ENCODE results near the gene MOSPD3.

MOSPD3 gene

DNA sequence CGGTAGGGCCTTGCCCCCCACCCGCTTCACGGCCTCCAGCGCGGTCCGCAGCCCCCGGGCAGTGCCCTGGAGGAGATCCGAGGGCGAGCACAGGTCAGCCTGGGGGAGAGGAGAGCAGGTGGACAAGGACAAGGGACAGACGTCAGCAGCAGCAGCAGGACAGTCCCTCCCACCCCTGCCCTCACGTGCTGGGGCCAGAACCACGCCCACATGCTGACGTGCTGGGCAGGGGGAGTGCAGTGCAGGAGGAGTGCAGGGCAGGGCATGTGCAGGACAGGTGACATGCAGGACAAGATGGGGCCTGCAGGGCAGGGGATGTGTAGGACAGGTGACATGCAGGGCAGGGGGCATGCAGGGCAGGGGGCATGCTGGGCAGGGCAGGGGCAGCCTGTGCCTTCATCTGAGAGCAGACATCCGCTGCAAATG lies 37.1 kb upstream of the MOSPD3 start:
- in situ Hi-C loops (cut with MboI; ENCODE audit: low sequenced_read_pairs) = no loop called here

DNA sequence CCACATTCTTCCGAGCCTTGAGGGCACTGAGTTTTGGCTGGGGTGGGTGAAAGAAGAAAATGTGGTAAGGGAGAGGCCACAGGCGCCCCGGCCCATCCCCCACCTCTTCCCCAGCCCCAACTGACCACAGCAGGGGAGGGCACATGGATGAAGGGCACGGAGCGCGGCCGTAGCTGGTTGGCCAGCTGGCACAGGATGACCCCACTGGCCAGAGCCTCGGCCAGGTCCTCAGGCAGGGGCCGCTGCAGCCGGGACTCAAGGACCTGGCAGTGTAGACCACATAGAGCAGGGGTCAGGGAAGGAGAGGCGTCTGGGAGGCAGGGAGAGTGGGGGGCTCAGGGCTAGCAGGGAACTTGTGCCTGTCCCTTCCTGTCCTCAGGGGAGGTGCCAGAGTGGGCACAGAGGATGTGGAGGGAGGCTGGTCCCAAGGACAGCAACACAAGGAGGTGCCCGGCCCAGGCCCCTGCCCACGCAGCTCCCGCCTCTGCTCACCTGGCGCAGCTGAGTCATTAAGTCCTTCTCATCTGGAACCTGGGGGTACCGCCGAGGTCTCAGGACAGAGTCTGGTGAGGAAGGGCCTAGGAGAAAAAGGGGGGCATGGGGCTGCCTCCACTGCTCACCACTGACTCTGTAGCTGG lies 36.5 kb upstream of the MOSPD3 start:
- in situ Hi-C loops (cut with MboI; ENCODE audit: low sequenced_read_pairs) = no loop called here

DNA sequence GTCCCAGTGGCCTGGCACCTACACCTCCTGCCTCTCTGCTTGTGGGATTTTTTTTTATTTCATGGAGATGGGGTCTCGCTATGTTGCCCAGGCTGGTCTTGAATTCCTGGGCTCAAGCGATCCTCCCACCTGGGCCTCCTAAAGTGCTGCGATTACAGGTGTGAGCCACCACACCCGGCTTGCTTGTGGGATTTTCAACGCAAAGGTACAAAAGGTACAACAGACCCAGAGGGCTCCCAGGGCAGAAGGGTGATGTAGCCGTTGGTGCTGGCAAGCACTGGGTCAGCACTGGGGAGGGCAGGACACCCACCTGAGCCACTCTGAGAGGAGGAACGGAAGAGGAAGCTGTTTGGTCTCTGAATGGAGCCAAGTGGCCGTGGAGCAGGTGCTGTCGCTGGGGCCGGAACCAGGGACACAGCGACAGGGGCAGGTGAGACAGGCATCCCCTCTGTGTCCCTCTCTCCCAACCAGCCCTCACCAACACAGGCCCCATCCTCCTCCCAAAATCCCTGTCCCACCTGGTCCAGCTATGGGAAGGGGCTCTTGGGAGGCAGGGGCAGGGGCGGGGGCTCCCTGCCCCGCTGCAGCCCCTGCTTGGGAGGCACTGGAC lies 35.9 kb upstream of the MOSPD3 start:
- in situ Hi-C loops (cut with MboI; ENCODE audit: low sequenced_read_pairs) = no loop called here

DNA sequence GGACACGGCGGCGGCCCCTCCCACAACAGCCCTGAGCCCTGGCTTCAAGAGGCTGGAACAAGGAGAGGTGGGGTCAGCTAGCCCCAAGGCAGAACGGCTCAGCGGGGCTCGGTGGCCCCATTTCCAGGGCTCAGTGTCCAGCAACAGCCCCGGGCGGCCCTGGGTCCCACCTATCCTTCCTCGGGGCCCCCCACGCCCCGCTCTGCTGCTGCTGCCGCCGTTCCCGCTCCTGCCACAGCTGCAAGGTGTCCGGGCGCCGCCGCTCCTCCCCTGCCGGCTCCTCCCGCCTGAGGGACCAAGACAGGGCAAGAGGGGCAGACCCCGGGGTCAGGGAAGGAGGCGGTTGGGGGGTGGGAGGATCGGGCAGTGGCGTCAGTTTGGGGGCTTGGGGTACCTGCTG lies 35.2 kb upstream of the MOSPD3 start:
- in situ Hi-C loops (cut with MboI; ENCODE audit: low sequenced_read_pairs) = no loop called here

DNA sequence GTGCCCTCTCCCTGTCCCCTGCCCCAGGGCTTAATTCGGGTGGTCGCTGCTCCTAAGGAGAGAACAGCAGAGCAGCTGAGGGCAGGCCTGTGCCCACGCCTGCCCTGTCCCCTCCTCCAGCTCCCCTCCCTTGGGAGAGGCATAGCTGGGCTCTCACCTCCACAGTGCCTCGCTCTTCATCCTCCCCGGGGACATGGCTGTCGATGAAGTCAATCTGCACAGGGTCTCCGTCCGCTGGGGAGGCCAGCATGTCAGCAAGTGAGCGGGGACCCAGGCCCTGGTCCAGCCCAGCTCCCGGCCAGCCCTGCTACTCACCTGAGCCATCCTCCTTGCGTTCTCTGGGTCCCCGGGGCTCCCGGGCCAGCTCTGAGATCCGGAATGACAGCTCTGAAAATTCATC lies 34.8 kb upstream of the MOSPD3 start:
- in situ Hi-C loops (cut with MboI; ENCODE audit: low sequenced_read_pairs) = no loop called here

DNA sequence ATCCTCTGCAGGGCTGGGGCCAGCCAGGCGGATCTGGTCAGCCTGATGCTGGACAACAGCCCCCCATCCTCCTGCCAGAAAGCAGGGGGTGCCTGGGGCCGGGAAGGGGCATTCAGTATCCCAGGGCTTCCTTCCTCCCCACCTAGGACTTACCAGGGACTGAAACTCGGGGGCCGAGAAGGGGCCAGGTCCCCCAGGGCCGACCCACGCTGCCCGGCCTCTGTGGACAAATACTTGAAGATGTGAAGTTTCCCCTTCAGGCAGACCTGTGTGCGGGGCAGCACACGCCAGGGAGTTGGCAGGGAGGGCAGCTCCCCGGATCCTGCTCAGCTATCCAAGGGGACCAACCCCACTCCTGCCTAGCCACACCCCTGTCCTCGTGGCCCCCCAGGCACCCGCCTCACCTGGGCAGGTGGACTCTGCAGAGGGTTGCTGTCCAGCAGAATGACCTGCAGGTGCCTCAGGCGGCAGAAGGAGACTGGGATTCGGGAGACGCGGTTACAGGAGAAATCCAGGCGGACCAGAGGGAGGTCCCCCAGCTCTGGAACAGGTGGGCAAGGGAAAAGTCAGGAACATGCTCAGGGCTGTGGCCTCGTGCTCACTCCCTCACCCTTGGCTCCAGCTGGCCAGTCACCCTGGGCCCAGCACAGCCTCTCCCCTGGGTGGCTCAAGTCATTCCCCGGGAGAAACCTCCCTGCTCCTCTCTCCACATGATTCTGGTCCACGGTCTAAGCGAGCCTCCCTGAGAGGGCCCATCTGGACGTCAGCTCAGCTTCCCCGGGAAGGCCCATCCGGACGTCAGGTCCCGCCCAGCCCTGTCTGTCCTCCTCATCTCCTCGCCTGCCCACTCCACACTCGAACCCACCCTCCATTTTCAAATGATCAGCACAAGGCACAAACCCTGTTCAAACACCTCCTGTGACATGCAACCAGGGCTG lies 33.8 kb upstream of the MOSPD3 start:
- in situ Hi-C loops (cut with MboI; ENCODE audit: low sequenced_read_pairs) = no loop called here

DNA sequence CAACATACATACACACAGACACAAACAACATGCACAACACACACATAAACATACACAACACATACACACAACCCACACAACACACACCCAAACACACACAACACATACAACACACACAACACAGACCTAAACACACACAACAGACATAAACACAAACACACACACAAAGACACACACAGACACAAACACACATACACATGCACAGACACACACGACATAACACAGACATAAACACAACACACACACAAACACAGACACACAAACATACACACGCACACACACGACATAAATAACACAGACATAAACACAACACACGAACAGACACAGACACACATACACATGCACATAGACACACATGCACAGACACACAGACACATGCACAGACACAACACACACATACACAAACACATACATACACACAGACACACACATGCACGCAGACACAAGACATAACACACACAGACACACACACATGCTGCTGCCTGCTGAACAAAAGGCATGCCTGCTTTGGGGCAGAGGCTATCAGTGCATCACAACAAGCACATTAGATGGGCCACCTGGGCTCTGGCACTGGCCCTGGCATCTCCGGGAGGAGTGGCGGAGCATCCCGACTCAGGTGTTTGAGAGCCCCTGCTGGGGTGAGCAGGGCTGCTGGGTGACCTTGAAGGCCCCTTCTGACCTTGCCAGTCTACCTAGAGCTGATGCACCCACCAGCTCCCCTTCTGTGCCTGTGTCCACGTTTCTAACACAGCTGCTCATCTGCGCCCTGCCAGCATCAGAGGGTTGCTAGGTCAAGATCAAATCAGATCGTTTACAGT lies 31.7 kb upstream of the MOSPD3 start:
- in situ Hi-C loops (cut with MboI; ENCODE audit: low sequenced_read_pairs) = no loop called here

DNA sequence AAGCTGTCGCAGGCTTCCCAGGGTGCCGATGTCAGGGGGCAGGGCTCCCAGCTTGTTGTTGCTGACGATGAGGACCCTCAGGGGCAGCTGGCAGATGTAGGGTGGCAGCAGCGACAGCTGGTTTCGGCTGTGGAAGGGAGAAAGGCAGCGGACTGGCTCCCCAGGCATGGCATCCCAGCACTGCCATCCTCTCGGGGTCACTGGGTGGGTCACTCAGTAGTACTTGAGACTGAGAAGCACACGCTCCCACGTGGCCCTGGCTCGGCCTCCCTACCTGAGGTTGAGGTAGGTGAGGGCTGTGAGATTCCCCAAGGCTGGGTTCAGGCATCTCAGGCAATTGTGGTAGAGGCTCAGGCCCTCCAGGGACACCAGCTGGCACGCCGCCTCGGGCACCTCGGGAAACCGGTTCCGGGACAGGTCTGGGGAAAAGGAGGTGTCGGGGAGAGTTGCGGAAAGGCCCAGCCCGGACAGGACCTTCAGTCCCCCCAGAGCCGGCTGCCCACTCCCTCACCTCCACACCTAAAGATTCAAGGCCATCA lies 30.2 kb upstream of the MOSPD3 start:
- in situ Hi-C loops (cut with MboI; ENCODE audit: low sequenced_read_pairs) = no loop called here

DNA sequence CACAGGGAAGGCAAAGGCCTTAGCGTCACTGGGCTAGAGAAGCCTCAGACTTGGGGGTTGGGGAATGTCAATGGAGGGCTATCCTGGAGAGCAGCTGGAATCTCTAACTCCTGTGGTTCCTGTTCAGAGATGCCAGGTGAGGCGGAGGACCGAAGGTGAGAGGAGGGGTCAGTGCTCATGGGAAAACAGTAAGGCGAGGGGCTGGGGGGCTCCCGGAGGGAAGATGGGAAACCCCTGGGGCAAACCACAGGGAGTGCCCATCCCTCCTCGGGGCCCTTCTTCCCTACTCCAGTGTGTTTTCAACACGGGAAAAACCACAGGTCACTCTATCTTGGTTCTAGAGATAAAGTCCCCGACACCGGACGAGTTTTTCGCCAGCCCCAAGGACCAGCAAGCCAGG lies 29.7 kb upstream of the MOSPD3 start:
- in situ Hi-C loops (cut with MboI; ENCODE audit: low sequenced_read_pairs) = no loop called here

DNA sequence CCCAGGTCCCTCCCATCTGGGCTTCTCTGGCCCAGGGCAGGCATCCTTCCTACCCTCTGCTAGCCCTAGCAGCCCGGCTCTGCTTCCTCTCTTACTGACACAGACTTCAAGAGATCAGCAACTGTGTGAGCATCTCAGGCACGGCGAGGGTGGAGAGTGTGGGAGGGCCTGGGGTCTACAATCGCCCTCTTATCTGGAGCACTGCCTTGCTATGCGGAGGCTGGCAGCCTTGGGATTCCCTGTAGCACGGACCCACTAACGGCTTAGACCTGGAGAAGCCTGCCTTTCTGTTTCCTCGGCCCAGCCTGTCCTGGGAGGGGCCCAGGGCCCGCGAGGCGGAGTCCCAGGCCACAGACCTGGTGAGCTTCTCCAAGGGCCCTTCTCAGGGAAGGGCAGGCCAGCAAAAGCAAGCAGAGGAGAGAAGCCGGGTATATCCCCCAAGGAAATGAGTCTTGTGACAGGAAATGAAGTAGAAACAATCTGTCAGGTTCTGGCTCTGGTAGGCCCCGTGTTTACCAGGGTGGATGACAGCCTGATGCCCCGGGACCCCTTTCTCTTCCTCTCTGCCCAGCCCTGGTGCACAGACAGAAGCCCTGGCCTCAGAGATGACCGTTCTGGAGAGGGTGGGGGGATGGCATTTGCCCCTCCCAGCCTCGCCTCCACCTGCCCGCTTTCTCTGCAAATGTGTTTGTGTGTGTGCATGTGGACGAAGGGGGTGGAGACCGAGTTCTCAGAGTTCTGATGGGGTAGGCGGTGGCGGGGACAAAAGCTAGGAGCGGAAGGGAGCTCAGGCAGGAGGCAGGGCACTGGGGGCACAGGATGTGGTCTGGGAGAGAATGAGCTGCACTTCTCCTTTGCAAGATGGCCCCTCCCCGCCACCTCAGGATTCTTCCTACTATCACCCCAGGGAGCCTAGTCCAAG lies 28.9 kb upstream of the MOSPD3 start:
- in situ Hi-C loops (cut with MboI; ENCODE audit: low sequenced_read_pairs) = no loop called here

DNA sequence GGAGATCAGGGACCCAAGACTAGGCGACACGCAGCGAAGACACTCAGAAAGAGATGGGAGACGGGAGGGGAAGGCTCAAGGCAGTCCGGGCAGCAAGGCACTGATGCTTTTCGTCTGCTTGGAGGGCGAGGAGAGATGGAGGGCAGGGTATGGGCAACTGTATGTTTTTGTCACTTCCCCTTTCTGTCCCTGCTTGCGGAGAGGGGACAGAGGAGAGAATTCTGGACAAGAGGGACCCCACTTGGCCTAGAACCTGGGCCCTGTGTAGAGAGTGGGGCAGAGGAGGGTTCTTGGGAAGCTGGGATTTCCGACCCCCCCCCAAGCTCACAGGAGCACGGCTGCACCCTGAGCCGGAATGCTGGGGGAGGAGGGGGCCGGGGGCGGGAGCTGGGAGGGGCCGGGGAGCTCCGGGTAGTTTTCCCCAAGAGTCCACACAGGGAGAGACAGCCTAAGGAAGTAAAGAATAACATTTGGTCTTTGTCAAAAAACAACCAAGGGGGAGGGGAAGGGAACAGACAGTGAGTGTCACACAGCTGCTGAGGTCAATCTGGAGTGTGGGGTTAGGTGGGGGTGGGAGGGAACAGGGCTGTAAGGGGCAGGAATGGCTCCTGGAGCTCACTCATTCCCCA lies 28.2 kb upstream of the MOSPD3 start:
- in situ Hi-C loops (cut with MboI; ENCODE audit: low sequenced_read_pairs) = no loop called here

DNA sequence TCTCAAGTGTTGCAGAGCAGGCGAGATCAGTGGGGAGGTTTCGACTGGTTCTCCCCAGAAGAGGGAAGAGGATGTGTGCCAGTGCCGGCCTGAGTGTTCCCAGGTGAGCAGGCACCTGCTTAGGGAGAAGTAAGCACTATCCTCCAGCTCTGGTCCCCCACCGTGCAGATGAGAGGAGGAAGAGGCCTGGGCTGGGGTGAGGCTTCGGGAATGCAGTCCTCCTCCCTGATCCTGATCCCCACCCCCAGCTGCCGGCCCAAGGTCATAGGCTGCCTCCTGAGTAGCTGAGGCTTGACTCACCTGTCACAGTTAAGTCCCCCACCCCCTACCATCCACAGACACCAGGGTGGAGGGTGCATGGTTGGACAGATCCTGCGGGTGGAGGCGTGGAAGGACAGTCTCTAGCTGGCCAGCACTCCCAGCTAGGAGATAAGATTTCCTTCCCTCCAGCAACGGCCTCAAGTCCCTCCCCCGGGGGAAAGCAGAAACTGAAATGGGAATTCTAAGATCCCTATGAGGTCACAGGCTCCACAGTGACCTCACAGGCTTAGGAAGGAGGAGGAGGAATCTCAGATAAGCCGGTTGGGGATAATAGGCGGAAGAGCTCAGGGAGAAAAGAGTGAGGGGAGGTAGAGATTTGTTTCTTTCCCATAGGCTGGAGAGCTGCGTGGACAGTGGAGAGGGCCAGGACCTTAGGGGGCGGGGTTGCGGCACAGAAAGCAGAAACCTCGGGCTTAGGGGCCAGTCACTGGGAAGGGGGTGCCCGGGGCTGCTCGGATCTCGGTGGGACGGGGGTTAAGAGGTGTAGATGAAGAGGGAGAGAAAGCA lies 27.4 kb upstream of the MOSPD3 start:
- in situ Hi-C loops (cut with MboI; ENCODE audit: low sequenced_read_pairs) = no loop called here

DNA sequence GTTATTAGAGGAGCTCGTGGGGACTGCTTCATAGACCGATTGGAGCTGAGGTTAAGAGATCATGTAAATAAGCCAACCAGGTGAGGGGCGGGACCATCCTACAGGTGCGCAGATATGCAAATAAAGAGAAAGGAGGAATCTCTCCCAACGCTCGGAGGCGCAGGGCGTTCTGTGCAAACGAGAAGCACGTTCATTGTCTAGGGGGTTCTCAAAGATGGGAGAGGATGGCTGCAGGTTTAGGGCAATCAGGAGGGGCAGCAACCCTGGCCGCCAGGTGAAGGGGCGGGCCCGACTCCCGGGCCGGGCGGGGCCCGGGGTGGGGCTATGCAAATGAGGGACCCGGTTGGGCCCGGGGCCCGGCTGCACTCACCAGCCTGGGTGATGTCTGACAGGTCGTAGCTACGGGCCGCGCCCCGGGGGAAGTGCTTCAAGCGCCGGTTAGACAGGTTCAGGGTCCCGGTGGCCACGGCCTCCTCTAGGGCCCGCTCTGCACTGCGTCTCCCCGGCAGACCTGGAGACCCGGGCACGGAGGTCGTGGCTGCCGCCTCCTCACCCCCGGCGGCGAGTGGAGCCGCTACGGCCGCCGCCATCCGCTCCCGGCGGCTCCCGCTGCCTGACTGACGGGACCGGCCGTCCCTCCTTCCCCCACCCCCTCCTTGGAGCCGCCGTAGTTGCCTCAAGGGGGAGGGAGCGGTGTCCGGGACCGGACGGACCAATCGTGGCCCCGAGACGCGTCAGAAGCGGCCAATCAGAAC lies 26.7 kb upstream of the MOSPD3 start, which contains the start of gene LRCH4:
Gene LRCH4, minus strand, starts transcription at position 619 of the 755 bp plus-strand sequence. Its CDS starts 29 bp downstream, at position 590.
- in situ Hi-C loops (cut with MboI; ENCODE audit: low sequenced_read_pairs) = no loop called here

DNA sequence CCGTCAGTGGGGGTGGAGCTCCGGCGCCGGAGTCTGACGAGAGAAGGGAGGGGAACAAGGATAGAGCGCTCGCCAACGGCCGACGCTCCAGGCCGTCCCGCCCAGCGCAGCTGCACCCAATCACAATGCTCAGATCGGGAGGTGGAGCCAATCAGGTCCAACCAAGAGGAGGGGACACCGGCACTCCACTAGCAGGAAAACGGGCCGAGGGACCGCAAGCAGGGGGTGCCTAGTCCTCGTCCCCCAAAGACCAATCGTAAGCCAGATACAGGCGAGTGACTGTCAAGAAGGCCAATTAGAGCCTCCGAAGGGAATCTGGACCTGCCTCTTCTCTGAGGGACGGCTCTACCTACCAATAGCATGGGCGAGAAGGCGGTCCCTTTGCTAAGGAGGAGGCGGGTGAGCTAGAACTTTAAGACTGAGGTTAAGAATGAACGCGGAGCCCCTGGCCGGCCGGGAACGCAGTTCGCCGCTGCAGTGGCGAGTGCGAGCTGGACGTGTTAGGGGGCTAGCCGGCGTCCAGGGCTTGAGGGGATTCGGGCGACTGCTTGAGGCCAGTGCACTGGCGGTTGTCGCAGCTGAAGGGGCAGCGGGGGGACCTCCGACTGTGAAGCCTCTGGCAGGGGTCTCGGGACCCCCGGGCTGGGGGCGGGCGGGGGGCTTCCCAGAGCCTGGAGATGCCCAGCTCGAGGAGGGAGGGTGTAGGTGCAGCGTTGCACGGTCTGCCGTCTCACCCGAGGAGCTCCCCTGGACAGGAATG lies 25.9 kb upstream of the MOSPD3 start, which contains the start of gene FBXO24:
Gene FBXO24, plus strand, starts transcription at position 63 of the 760 bp plus-strand sequence. Its CDS starts 298 bp downstream, at position 361.
- in situ Hi-C loops (cut with MboI; ENCODE audit: low sequenced_read_pairs) = no loop called here

DNA sequence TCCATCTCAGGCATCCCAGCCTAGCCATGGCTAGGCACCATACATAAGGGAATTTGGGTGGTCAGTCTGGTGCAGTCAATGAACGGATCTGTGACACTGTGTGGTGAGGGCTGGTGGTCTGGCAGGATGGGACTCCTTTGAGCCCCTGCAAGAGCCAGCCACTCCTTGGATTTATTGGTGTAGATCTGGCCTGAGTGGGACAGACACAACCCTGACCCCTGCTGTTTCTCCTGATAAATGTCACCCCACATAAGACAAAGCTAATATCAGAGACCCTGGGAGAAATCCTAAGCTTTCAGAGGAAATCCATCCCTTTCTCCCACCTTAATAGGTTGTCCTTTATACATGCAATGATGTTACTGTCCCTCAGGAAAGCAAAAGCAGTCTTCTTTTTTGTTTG lies 23.9 kb upstream of the MOSPD3 start:
- in situ Hi-C loops (cut with MboI; ENCODE audit: low sequenced_read_pairs) = no loop called here

DNA sequence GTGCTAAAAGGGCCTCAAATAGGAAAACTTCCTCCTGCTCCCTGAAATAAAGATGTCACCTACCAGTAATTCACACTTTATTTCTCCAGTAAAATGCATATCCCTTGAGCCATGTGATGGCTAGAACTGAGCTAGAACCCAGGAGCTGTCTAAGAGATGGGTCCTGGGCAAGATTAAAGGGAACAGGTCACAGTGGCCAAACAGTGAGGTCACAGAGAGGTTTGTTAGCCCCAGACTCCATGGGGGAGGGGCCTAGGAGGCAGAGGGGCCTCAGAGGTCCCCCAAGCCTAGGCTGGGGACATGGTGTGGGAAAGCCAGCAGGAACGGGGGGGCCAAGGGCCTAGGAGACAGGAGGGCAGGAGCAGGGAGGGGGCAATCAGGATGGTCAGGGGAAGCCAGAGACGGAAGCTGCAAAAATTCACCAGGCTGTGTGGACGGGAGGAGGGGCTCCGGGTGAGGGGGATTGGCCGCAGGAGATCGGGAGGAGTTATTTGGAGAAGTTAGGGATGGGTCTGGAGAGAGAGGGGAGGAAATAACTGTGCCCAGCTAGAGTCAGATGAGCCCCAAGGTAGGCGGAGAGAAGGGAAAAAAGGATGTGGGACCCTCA lies 22.9 kb upstream of the MOSPD3 start:
- in situ Hi-C loops (cut with MboI; ENCODE audit: low sequenced_read_pairs) = no loop called here

Measured in hTERT RPE-1 (cell line).